Measurements from ENCODE around the gene GRIK2. TPM values are rescaled to one million over a fixed set of nuclear protein-coding genes. Genes with fewer than 3 reads are reported as not detected.

Gene GRIK2
- total RNA-seq, 1 donor from 2014 or later = 2.5 TPM

DNA sequence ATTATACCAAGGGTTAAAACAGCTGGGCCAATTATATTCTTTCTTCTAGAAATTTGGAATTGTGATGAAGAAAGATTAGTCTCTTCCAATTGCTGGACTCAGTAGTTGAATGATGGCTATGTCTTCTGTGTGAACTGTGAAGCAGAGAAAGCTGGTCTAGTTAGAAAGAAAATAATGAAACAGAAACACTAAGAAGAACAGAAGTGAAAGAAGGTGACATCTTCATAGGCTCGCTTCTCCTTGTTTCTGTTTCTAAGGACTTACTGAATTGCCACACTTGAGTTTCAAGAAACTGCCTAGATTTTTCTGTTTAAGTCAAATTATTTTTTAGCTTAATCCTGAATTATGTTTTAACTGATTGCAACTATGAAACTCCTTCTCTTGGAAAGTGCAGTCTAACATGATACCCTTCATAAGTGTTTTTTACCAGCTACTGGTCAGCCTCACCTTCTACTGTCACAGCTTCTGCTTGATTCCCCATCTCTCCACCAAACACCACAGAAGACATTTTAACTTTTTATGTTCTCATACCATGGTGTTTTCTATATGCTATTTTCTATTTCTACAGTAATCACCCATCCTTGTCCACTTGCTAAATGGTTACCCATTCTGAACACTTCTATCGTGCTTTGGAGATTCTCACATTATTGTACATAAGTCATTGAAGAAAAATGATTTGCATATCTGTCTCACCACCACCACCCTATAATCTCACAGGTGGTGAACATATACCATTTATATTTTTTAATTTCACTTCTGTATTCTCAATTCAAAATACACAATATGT is 268.8 kb downstream of the GRIK2 start:
- H3K79me2 ChIP-seq (ENCODE audit: insufficient read depth, low read length) = no peaks in the 10 kb centered on the region
- H2AFZ ChIP-seq (ENCODE audit: low read depth, low read length) = no peak overlapping the region
- DNase-seq (ENCODE audit: low read depth) (no peak), FAIRE-seq (no peak)
- no peaks in the 10 kb centered on the region for H4K20me1 ChIP-seq (ENCODE audit: insufficient read depth, low read length)
- no peak overlapping the region for H3K4me3 Mint-ChIP-seq (ENCODE audit: unreplicated experiment)
- H3K9me3 ChIP-seq (ENCODE audit: insufficient read depth, low read depth, low read length) = peaks cover 2% of the 10 kb centered on the region
- H3K9ac ChIP-seq (ENCODE audit: low read length) = no peak overlapping the region
- H3K27me3 Mint-ChIP-seq (ENCODE audit: low read depth, unreplicated experiment) = no peaks in the 10 kb centered on the region
- no peaks in the 10 kb centered on the region for H3K27me3 ChIP-seq (ENCODE audit: insufficient read depth, low read length)
- no peaks in the 10 kb centered on the region for H3K36me3 Mint-ChIP-seq (ENCODE audit: low read depth, unreplicated experiment)
- peaks cover 10% of the 10 kb centered on the region for H3K4me1 ChIP-seq (ENCODE audit: insufficient read depth, low read length)
- TF ChIP-seq EZH2 (IDR thresholded peaks at IDR 0.05; ENCODE audit: insufficient read depth, low read length) = no peak
- H3K27ac Mint-ChIP-seq (ENCODE audit: unreplicated experiment) = no peak overlapping the region
- no peaks in the 10 kb centered on the region for H3K36me3 ChIP-seq (ENCODE audit: insufficient read depth, low read length)
- H3K9me3 Mint-ChIP-seq (ENCODE audit: unreplicated experiment) = peaks cover 9% of the 10 kb centered on the region
- peaks cover 4% of the 10 kb centered on the region for H3K4me1 Mint-ChIP-seq (ENCODE audit: low read depth, unreplicated experiment)
- no peak overlapping the region for H3K4me3 ChIP-seq (ENCODE audit: insufficient read depth, low read depth, low read length)
- H3K4me2 ChIP-seq (ENCODE audit: low read length) = no peak overlapping the region
- no peak overlapping the region for H3K27ac ChIP-seq (ENCODE audit: low read depth, low read length)

DNA sequence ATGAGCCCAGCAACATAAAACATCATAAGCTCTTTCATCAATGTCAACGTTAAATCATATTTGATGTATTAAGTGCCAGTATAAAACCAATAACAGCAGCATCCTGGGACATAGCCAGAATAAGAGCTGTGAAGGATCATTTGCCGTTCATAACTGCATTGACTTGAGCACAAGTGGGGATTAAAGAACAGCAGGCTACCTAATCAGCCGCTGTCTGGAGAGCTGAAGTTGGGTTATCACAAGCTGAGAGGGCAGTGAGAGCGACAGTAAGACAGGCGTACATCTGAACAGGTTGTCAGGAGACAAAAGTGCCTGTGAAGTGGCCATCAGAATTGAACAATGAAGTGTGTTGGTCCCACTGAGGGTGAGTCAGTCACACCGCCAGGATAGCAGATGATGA is 269.6 kb downstream of the GRIK2 start:
- no peak overlapping the region for H3K4me3 ChIP-seq (ENCODE audit: insufficient read depth, low read depth, low read length)
- no peaks in the 10 kb centered on the region for H3K79me2 ChIP-seq (ENCODE audit: insufficient read depth, low read length)
- no peak overlapping the region for H2AFZ ChIP-seq (ENCODE audit: low read depth, low read length)
- H3K27ac ChIP-seq (ENCODE audit: low read depth, low read length) = no peak overlapping the region
- no peak overlapping the region for H3K27ac Mint-ChIP-seq (ENCODE audit: unreplicated experiment)
- H3K4me1 ChIP-seq (ENCODE audit: insufficient read depth, low read length) = peaks cover 10% of the 10 kb centered on the region
- H3K27me3 ChIP-seq (ENCODE audit: insufficient read depth, low read length) = no peaks in the 10 kb centered on the region
- peaks cover 2% of the 10 kb centered on the region for H3K9me3 ChIP-seq (ENCODE audit: insufficient read depth, low read depth, low read length)
- no peaks in the 10 kb centered on the region for H3K36me3 ChIP-seq (ENCODE audit: insufficient read depth, low read length)
- TF ChIP-seq EZH2 (IDR thresholded peaks at IDR 0.05; ENCODE audit: insufficient read depth, low read length) = no peak
- TF ChIP-seq, protein P1, sequence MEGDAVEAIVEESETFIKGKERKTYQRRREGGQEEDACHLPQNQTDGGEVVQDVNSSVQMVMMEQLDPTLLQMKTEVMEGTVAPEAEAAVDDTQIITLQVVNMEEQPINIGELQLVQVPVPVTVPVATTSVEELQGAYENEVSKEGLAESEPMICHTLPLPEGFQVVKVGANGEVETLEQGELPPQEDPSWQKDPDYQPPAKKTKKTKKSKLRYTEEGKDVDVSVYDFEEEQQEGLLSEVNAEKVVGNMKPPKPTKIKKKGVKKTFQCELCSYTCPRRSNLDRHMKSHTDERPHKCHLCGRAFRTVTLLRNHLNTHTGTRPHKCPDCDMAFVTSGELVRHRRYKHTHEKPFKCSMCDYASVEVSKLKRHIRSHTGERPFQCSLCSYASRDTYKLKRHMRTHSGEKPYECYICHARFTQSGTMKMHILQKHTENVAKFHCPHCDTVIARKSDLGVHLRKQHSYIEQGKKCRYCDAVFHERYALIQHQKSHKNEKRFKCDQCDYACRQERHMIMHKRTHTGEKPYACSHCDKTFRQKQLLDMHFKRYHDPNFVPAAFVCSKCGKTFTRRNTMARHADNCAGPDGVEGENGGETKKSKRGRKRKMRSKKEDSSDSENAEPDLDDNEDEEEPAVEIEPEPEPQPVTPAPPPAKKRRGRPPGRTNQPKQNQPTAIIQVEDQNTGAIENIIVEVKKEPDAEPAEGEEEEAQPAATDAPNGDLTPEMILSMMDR (IDR thresholded peaks at IDR 0.05; ENCODE audit: insufficient read depth, low read depth, low read length) = no peak
- no peak overlapping the region for H3K4me2 ChIP-seq (ENCODE audit: low read length)
- no peaks in the 10 kb centered on the region for H4K20me1 ChIP-seq (ENCODE audit: insufficient read depth, low read length)
- no peaks in the 10 kb centered on the region for H3K27me3 Mint-ChIP-seq (ENCODE audit: low read depth, unreplicated experiment)
- H3K36me3 Mint-ChIP-seq (ENCODE audit: low read depth, unreplicated experiment) = no peaks in the 10 kb centered on the region
- H3K4me1 Mint-ChIP-seq (ENCODE audit: low read depth, unreplicated experiment) = peaks cover 4% of the 10 kb centered on the region
- DNase-seq (ENCODE audit: low read depth) (no peak), FAIRE-seq (no peak)
- no peak overlapping the region for H3K4me3 Mint-ChIP-seq (ENCODE audit: unreplicated experiment)
- H3K9ac ChIP-seq (ENCODE audit: low read length) = no peak overlapping the region
- H3K9me3 Mint-ChIP-seq (ENCODE audit: unreplicated experiment) = peaks cover 7% of the 10 kb centered on the region

DNA sequence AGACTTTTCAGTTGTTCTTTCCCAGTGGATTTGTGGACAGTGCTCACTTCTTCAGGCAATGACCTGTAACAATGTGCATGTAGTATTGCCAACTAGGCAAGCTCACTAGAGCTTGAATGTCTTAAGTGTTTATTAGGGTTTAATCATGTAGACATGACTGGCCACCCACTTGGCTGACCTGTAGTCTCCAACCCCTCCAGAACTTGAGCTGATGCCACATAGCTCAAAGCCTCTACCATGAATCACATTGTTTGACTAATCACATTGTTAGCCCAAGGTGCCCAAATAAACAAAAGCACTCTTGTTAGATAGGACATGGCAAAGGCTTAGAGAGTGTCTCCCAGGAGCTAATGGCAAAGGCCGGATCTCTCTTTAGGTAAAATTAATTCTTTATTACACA is 272.7 kb downstream of the GRIK2 start:
- Histone ChIP-seq H3K4me1 (ENCODE audit: insufficient read depth, low read length) (peaks cover 10% of the 10 kb centered on the region), H3K9me3 (ENCODE audit: insufficient read depth, low read depth, low read length) (no peaks in the 10 kb centered on the region), H3K4me2 (ENCODE audit: low read length) (peak overlapping the region; percentile 34), H3K27ac (ENCODE audit: low read depth, low read length) (no peak overlapping the region), H2AFZ (ENCODE audit: low read depth, low read length) (no peak overlapping the region), H3K36me3 (ENCODE audit: insufficient read depth, low read length) (no peaks in the 10 kb centered on the region), H4K20me1 (ENCODE audit: insufficient read depth, low read length) (no peaks in the 10 kb centered on the region), H3K27me3 (ENCODE audit: insufficient read depth, low read length) (no peaks in the 10 kb centered on the region), H3K79me2 (ENCODE audit: insufficient read depth, low read length) (no peaks in the 10 kb centered on the region), H3K4me3 (ENCODE audit: insufficient read depth, low read depth, low read length) (no peak overlapping the region), H3K9ac (ENCODE audit: low read length) (no peak overlapping the region)
- no peaks in the 10 kb centered on the region for H3K36me3 Mint-ChIP-seq (ENCODE audit: low read depth, unreplicated experiment)
- H3K4me1 Mint-ChIP-seq (ENCODE audit: low read depth, unreplicated experiment) = peaks cover 4% of the 10 kb centered on the region
- DNase-seq (ENCODE audit: low read depth) (peak; percentile 92), FAIRE-seq (peak; percentile 55)
- no peak overlapping the region for H3K27ac Mint-ChIP-seq (ENCODE audit: unreplicated experiment)
- H3K4me3 Mint-ChIP-seq (ENCODE audit: unreplicated experiment) = no peak overlapping the region
- H3K27me3 Mint-ChIP-seq (ENCODE audit: low read depth, unreplicated experiment) = no peaks in the 10 kb centered on the region
- TF ChIP-seq, protein P1 (IDR thresholded peaks at IDR 0.05; ENCODE audit: insufficient read depth, low read depth, low read length) = no peak
- TF ChIP-seq EZH2 (IDR thresholded peaks at IDR 0.05; ENCODE audit: insufficient read depth, low read length) = no peak
- H3K9me3 Mint-ChIP-seq (ENCODE audit: unreplicated experiment) = no peaks in the 10 kb centered on the region
